Left lung (tissue), 10 donors: Measurements from ENCODE around the gene LRRC4C. TPM values are rescaled to one million over a fixed set of nuclear protein-coding genes. Genes with fewer than 3 reads are reported as not detected.

Experiments used
- ATAC-seq: fragments of 200-7000 bp; cut with Tn5 transposase; one replicate; pipeline ENCODE4 v1.9.1; 2020; ENCODE audit warnings: moderate library complexity
- DNase-seq, 4 donors: peaks; one replicate each; pipeline ENCODE4 v3.0.0-alpha.2; 2013 to 2020
- H3K27ac ChIP-seq, 2 donors: fragments of 200-600 bp; sonication (generic) in 1 of 2; one replicate each; pipeline versions ENCODE4 v1.5.0 to v1.8.0; 2020 to 2021
- H3K27me3 ChIP-seq, 2 donors: fragments of 200-600 bp; sonication (generic) in 1 of 2; one replicate each; pipeline versions ENCODE4 v1.5.0 to v1.8.0; 2020 to 2021
- H3K36me3 ChIP-seq, 2 donors: fragments of 200-600 bp; sonication (generic) in 1 of 2; one replicate each; pipeline versions ENCODE4 v1.5.0 to v1.8.0; 2020 to 2021
- H3K4me1 ChIP-seq, 2 donors: fragments of 200-600 bp; one replicate each; pipeline ENCODE4 v1.8.0; 2021
- H3K4me3 ChIP-seq, 2 donors: fragments of 200-600 bp; sonication (generic) in 1 of 2; one replicate each; pipeline versions ENCODE4 v1.5.0 to v1.8.0; 2020 to 2021; ENCODE audit warnings: mild to moderate bottlenecking in 1 of 2
- H3K9me3 ChIP-seq, 2 donors: fragments of 200-600 bp; sonication (generic) in 1 of 2; one replicate each; pipeline versions ENCODE4 v1.5.0 to v1.8.0; 2020 to 2021
- CTCF ChIP-seq, 2 donors: fragments of 200-600 bp; sonication (generic) in 1 of 2; IDR thresholded peaks; one replicate each; pipeline versions ENCODE4 v1.5.0 to v1.8.0; 2021; ENCODE audit warnings: antibody characterized with exemption in 2 of 2
- intact Hi-C, 2 donors: fragments of 100-400 bp; cut with DNase I; formaldehyde crosslinking; loops; one replicate each; pipeline versions ENCODE4 v1.11.2 to v1.14.2; 2022
- polyA plus RNA-seq, 6 donors: library from polyadenylated mRNA; unstranded; fragments of 120-200 nt; gene quantifications; one replicate each; pipeline ENCODE4 v1.2.1, GENCODE V29; 2013; ENCODE audit not compliant: insufficient read length in 6 of 6
- total RNA-seq, 2 donors: library from RNA; stranded (reverse); fragmentation: NEBNext Ultra II Directional; extraction: Animal tissue kit (Norgen Biotek cat#: 25700); gene quantifications; one replicate each; pipeline ENCODE4 v1.2.1, GENCODE V29; 2021
- donor health status: DM: no; HTN: yes; CAD: no.
- donor health status: DM: no; HTN: no; CAD: no.

Gene LRRC4C
- total and polyA plus RNA-seq, 8 donors = 0.50 to 6.8 (median 4.2) TPM

DNA sequence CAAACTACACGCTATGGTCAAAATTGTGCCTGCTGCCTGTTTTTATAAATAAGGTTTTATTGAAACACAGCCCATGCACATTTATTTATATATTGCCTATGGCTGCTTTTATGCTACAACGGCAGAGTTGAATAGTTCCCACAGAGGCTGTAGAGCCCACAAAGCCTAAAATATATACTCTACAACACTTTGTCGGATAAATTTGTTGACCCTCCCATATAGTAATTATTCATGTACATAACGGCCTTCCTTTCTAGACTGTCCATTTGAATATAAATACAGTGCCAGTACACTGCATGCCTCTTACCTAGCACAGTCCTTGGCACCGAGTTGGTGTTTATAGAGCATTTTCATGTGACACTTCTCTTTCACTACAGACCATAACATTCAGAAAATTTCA is 314.0 kb downstream of the LRRC4C start:
- no peaks in the 10 kb centered on the region for H3K36me3 ChIP-seq
- H3K9me3 ChIP-seq = peaks cover 0 to 2% of the 10 kb centered on the region in 2 donors
- intact Hi-C loops = no loop called here
- H3K27ac ChIP-seq = no peak overlapping the region
- H3K4me1 ChIP-seq = no peaks in the 10 kb centered on the region
- DNase-seq = no peak
- no peak for TF ChIP-seq CTCF (IDR thresholded peaks at IDR 0.05)
- H3K4me3 ChIP-seq = no peak overlapping the region
- no peaks in the 10 kb centered on the region for H3K27me3 ChIP-seq
- ATAC-seq = no peak

DNA sequence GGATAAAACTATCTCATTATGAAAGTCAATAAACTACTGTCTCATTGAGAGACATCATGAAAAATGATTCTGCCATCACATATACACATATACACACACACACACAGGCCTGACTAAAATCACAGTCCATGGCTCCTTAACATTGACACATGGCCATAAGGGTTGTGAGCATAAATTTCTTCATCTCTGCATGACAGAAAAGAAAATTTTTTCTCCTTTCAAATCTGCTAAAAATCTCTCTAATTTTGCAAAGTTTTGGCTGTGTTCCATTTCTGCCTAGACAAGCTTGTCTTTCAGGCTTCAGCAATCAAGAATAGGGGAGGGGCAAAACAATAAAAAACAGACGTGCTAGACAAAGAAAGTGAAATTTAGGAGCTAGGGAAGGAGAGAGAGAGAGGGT is 324.5 kb downstream of the LRRC4C start:
- Histone ChIP-seq H3K27me3 (no peaks in the 10 kb centered on the region), H3K27ac (no peak overlapping the region), H3K4me3 (no peak overlapping the region), H3K9me3 (no peaks in the 10 kb centered on the region), H3K4me1 (no peaks in the 10 kb centered on the region), H3K36me3 (no peaks in the 10 kb centered on the region)
- DNase-seq (no peak), ATAC-seq (no peak)
- intact Hi-C loops = no loop called here
- no peak for TF ChIP-seq CTCF (IDR thresholded peaks at IDR 0.05)

- ATAC-seq = no peak
- no peaks in the 10 kb centered on the region for H3K36me3 ChIP-seq
- H3K9me3 ChIP-seq = no peaks in the 10 kb centered on the region
- no peak overlapping the region for H3K27ac ChIP-seq
- no peak for DNase-seq
- no peak for TF ChIP-seq CTCF (IDR thresholded peaks at IDR 0.05)
- H3K4me3 ChIP-seq = no peak overlapping the region
- no peaks in the 10 kb centered on the region for H3K27me3 ChIP-seq
- intact Hi-C loops = no loop called here
- no peaks in the 10 kb centered on the region for H3K4me1 ChIP-seq
Measured at GRCh38 chr11:41133023-41133422, 326.4 kb downstream of the LRRC4C start.

DNA sequence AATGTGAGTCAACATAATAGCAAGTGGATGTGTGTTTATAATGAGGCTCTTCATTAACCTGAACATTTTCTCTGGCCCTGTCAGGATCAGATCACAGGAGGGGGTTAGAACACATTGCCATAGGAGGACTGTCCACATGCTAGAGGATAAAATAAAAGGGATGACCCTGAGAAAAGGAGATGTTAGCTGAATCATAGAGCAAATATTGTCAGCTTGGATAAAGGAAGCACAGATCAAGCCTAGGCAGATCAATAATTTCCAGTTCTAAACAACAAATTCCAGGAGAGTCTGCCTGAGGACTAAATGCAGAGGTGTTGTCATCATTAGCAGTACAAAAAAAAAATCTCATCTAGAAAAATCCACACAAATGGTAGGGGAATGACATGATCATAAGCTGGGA is 337.9 kb downstream of the LRRC4C start:
- intact Hi-C loops = no loop called here

GRCh38 chr11:41119484-41119883 is 340.0 kb downstream of the LRRC4C start:
- TF ChIP-seq CTCF (IDR thresholded peaks at IDR 0.05) = no peak

More for the DNA sequence above, 337.9 kb downstream of the LRRC4C start:
- no peaks in the 10 kb centered on the region for H3K4me1 ChIP-seq
- H3K9me3 ChIP-seq = peaks cover 0 to 2% of the 10 kb centered on the region in 2 donors
- ATAC-seq = no peak
- DNase-seq = no peak
- H3K4me3 ChIP-seq = no peak overlapping the region
- no peak overlapping the region for H3K27ac ChIP-seq
- TF ChIP-seq CTCF (IDR thresholded peaks at IDR 0.05) = no peak
- no peaks in the 10 kb centered on the region for H3K36me3 ChIP-seq
- H3K27me3 ChIP-seq = no peaks in the 10 kb centered on the region

More at GRCh38 chr11:41119484-41119883, 340.0 kb downstream of the LRRC4C start:
- Histone ChIP-seq H3K27ac (no peak overlapping the region), H3K36me3 (no peaks in the 10 kb centered on the region), H3K4me3 (no peak overlapping the region), H3K9me3 (peaks cover 0 to 2% of the 10 kb centered on the region in 2 donors), H3K27me3 (no peaks in the 10 kb centered on the region), H3K4me1 (no peaks in the 10 kb centered on the region)
- DNase-seq (no peak), ATAC-seq (no peak)
- intact Hi-C loops = no loop called here
